ENCODE measurements around the gene CEP85L. TPM values are rescaled to one million over a fixed set of nuclear protein-coding genes. Genes with fewer than 3 reads are reported as not detected.
A peak's percentile ranks its signal among the peaks of the same experiment; 100 is the strongest.

CEP85L gene
- total and polyA plus RNA-seq, 5 donors from 2014 or later: 19.3 to 96.4 (median 27.7) TPM

- Histone ChIP-seq H3K27ac (ENCODE audit: insufficient read depth, low read length, poor library complexity, severe bottlenecking) (no peak overlapping the region), H3K36me3 (ENCODE audit: control insufficient read depth, insufficient read depth, low read length) (no peaks in the 10 kb centered on the region), H3K4me3 (ENCODE audit: low read depth, low read length) (no peak overlapping the region), H3K4me1 (ENCODE audit: control insufficient read depth, insufficient read depth, low read length, poor library complexity, severe bottlenecking) (no peaks in the 10 kb centered on the region), H3K27me3 (ENCODE audit: control insufficient read depth, insufficient read depth, low read length) (no peaks in the 10 kb centered on the region), H3K9me3 (ENCODE audit: control insufficient read depth in 2 of 2, low read length in 2 of 2) (peaks cover 0 to 2% of the 10 kb centered on the region in 2 experiments)
- H3K27me3 Mint-ChIP-seq: no peaks in the 10 kb centered on the region
- H3K9me3 Mint-ChIP-seq: peaks cover 0 to 4% (median 2%) of the 10 kb centered on the region in 7 donors
- H3K36me3 Mint-ChIP-seq: peaks cover 23% of the 10 kb centered on the region
- DNase-seq (no peak), ATAC-seq (ENCODE audit: low read depth in 2 of 2) (no peak)
- no peak overlapping the region for H3K4me3 Mint-ChIP-seq
- H3K4me1 Mint-ChIP-seq: peaks cover 30 to 61% (median 36%) of the 10 kb centered on the region in 4 donors
- no peak overlapping the region for H3K27ac Mint-ChIP-seq
These were observed 116.1 kb downstream of the CEP85L start for GRCh38 chr6:118535176-118535844.

GRCh38 chr6:118530942-118531341, 120.4 kb downstream of the CEP85L start:
- Mint-ChIP-seq H3K4me1 (peaks cover 27 to 67% (median 40%) of the 10 kb centered on the region in 4 donors), H3K27ac (no peak overlapping the region), H3K9me3 (peaks cover 0 to 4% (median 2%) of the 10 kb centered on the region in 7 donors), H3K4me3 (no peak overlapping the region), H3K27me3 (no peaks in the 10 kb centered on the region), H3K36me3 (peaks cover 38% of the 10 kb centered on the region)
- DNase-seq: no peak
- Histone ChIP-seq H3K4me3 (ENCODE audit: low read depth, low read length) (no peak overlapping the region), H3K27ac (ENCODE audit: insufficient read depth, low read length, poor library complexity, severe bottlenecking) (no peak overlapping the region), H3K9me3 (ENCODE audit: control insufficient read depth in 2 of 2, low read length in 2 of 2) (peaks cover 0 to 2% of the 10 kb centered on the region in 2 experiments), H3K36me3 (ENCODE audit: control insufficient read depth, insufficient read depth, low read length) (no peaks in the 10 kb centered on the region), H3K4me1 (ENCODE audit: control insufficient read depth, insufficient read depth, low read length, poor library complexity, severe bottlenecking) (no peaks in the 10 kb centered on the region), H3K27me3 (ENCODE audit: control insufficient read depth, insufficient read depth, low read length) (no peaks in the 10 kb centered on the region)
- ATAC-seq (ENCODE audit: low read depth in 2 of 2): no peak

- peaks cover 0 to 2% of the 10 kb centered on the region in 2 experiments for H3K9me3 ChIP-seq (ENCODE audit: control insufficient read depth in 2 of 2, low read length in 2 of 2)
- no peaks in the 10 kb centered on the region for H3K4me1 ChIP-seq (ENCODE audit: control insufficient read depth, insufficient read depth, low read length, poor library complexity, severe bottlenecking)
- H3K36me3 Mint-ChIP-seq: peaks cover 38% of the 10 kb centered on the region
- no peak overlapping the region for H3K4me3 Mint-ChIP-seq
- H3K9me3 Mint-ChIP-seq: peaks cover 0 to 4% (median 1%) of the 10 kb centered on the region in 7 donors
- peaks cover 34 to 71% (median 47%) of the 10 kb centered on the region in 4 donors for H3K4me1 Mint-ChIP-seq
- peaks cover 1% of the 10 kb centered on the region for H3K36me3 ChIP-seq (ENCODE audit: control insufficient read depth, insufficient read depth, low read length)
- no peaks in the 10 kb centered on the region for H3K27me3 ChIP-seq (ENCODE audit: control insufficient read depth, insufficient read depth, low read length)
- H3K27ac Mint-ChIP-seq: no peak overlapping the region
- DNase-seq (no peak), ATAC-seq (ENCODE audit: low read depth in 2 of 2) (no peak)
- no peak overlapping the region for H3K27ac ChIP-seq (ENCODE audit: insufficient read depth, low read length, poor library complexity, severe bottlenecking)
- H3K4me3 ChIP-seq (ENCODE audit: low read depth, low read length): no peak overlapping the region
- no peaks in the 10 kb centered on the region for H3K27me3 Mint-ChIP-seq
These were observed 121.6 kb downstream of the CEP85L start for GRCh38 chr6:118529756-118530155.

GRCh38 chr6:118528129-118528528, 123.3 kb downstream of the CEP85L start:
- Mint-ChIP-seq H3K4me1 (peaks cover 39 to 68% (median 47%) of the 10 kb centered on the region in 4 donors), H3K36me3 (peaks cover 40% of the 10 kb centered on the region)
- no peaks in the 10 kb centered on the region for H3K27me3 ChIP-seq (ENCODE audit: control insufficient read depth, insufficient read depth, low read length)

GRCh38 chr6:118525913-118526780, 125.2 kb downstream of the CEP85L start:
- H3K4me1 Mint-ChIP-seq: peaks cover 27 to 53% (median 35%) of the 10 kb centered on the region in 4 donors
- Histone ChIP-seq H3K27ac (ENCODE audit: insufficient read depth, low read length, poor library complexity, severe bottlenecking) (no peak overlapping the region), H3K4me3 (ENCODE audit: low read depth, low read length) (no peak overlapping the region), H3K9me3 (ENCODE audit: control insufficient read depth in 2 of 2, low read length in 2 of 2) (peaks cover 0 to 2% of the 10 kb centered on the region in 2 experiments), H3K4me1 (ENCODE audit: control insufficient read depth, insufficient read depth, low read length, poor library complexity, severe bottlenecking) (no peaks in the 10 kb centered on the region), H3K36me3 (ENCODE audit: control insufficient read depth, insufficient read depth, low read length) (peaks cover 22% of the 10 kb centered on the region), H3K27me3 (ENCODE audit: control insufficient read depth, insufficient read depth, low read length) (no peaks in the 10 kb centered on the region)
- peak overlapping the region; percentile 8 to 17 (median 10) for H3K27ac Mint-ChIP-seq
- no peak for DNase-seq
- no peaks in the 10 kb centered on the region for H3K27me3 Mint-ChIP-seq
- ATAC-seq (ENCODE audit: low read depth in 2 of 2): no peak
- peaks cover 0 to 4% (median 0%) of the 10 kb centered on the region in 7 donors for H3K9me3 Mint-ChIP-seq
- H3K4me3 Mint-ChIP-seq: no peak overlapping the region
- peaks cover 35% of the 10 kb centered on the region for H3K36me3 Mint-ChIP-seq

More at GRCh38 chr6:118528129-118528528, 123.3 kb downstream of the CEP85L start:
- ATAC-seq (ENCODE audit: low read depth in 2 of 2) (no peak), DNase-seq (no peak)
- Histone ChIP-seq H3K27ac (ENCODE audit: insufficient read depth, low read length, poor library complexity, severe bottlenecking) (no peak overlapping the region), H3K36me3 (ENCODE audit: control insufficient read depth, insufficient read depth, low read length) (peaks cover 11% of the 10 kb centered on the region), H3K9me3 (ENCODE audit: control insufficient read depth in 2 of 2, low read length in 2 of 2) (peaks cover 0 to 2% of the 10 kb centered on the region in 2 experiments), H3K4me1 (ENCODE audit: control insufficient read depth, insufficient read depth, low read length, poor library complexity, severe bottlenecking) (no peaks in the 10 kb centered on the region), H3K4me3 (ENCODE audit: low read depth, low read length) (no peak overlapping the region)
- no peak overlapping the region for H3K4me3 Mint-ChIP-seq
- peak overlapping the region; percentile 2 to 38 (median 13) for H3K27ac Mint-ChIP-seq
- no peaks in the 10 kb centered on the region for H3K27me3 Mint-ChIP-seq
- peaks cover 0 to 4% (median 1%) of the 10 kb centered on the region in 7 donors for H3K9me3 Mint-ChIP-seq

GRCh38 chr6:118524686-118525085, 126.7 kb downstream of the CEP85L start:
- H3K9me3 Mint-ChIP-seq: no peaks in the 10 kb centered on the region
- peaks cover 26 to 50% (median 31%) of the 10 kb centered on the region in 4 donors for H3K4me1 Mint-ChIP-seq
- H3K27ac Mint-ChIP-seq: no peak overlapping the region
- no peak for ATAC-seq (ENCODE audit: low read depth in 2 of 2)
- H3K36me3 Mint-ChIP-seq: peaks cover 38% of the 10 kb centered on the region
- H3K27ac ChIP-seq (ENCODE audit: insufficient read depth, low read length, poor library complexity, severe bottlenecking): peak overlapping the region; percentile 11
- no peaks in the 10 kb centered on the region for H3K27me3 ChIP-seq (ENCODE audit: control insufficient read depth, insufficient read depth, low read length)
- H3K36me3 ChIP-seq (ENCODE audit: control insufficient read depth, insufficient read depth, low read length): peaks cover 27% of the 10 kb centered on the region
- no peak overlapping the region for H3K4me3 ChIP-seq (ENCODE audit: low read depth, low read length)
- no peak for DNase-seq
- H3K27me3 Mint-ChIP-seq: no peaks in the 10 kb centered on the region
- H3K9me3 ChIP-seq (ENCODE audit: control insufficient read depth in 2 of 2, low read length in 2 of 2): no peaks in the 10 kb centered on the region
- no peaks in the 10 kb centered on the region for H3K4me1 ChIP-seq (ENCODE audit: control insufficient read depth, insufficient read depth, low read length, poor library complexity, severe bottlenecking)
- H3K4me3 Mint-ChIP-seq: peak overlapping the region in 1 of 4 donors; percentile 71

GRCh38 chr6:118523216-118523615, 128.2 kb downstream of the CEP85L start:
- H3K9me3 ChIP-seq (ENCODE audit: control insufficient read depth in 2 of 2, low read length in 2 of 2): no peaks in the 10 kb centered on the region
- H3K27me3 ChIP-seq (ENCODE audit: control insufficient read depth, insufficient read depth, low read length): no peaks in the 10 kb centered on the region
- no peak overlapping the region for H3K27ac ChIP-seq (ENCODE audit: insufficient read depth, low read length, poor library complexity, severe bottlenecking)
- no peak for ATAC-seq (ENCODE audit: low read depth in 2 of 2)
- Mint-ChIP-seq H3K27ac (no peak overlapping the region), H3K9me3 (peaks cover 0 to 3% (median 0%) of the 10 kb centered on the region in 7 donors), H3K36me3 (peaks cover 44% of the 10 kb centered on the region), H3K4me3 (no peak overlapping the region), H3K27me3 (no peaks in the 10 kb centered on the region), H3K4me1 (peaks cover 27 to 42% (median 31%) of the 10 kb centered on the region in 4 donors)
- no peak overlapping the region for H3K4me3 ChIP-seq (ENCODE audit: low read depth, low read length)
- DNase-seq: no peak
- no peaks in the 10 kb centered on the region for H3K4me1 ChIP-seq (ENCODE audit: control insufficient read depth, insufficient read depth, low read length, poor library complexity, severe bottlenecking)
- peaks cover 29% of the 10 kb centered on the region for H3K36me3 ChIP-seq (ENCODE audit: control insufficient read depth, insufficient read depth, low read length)
